ENCODE measurements around the gene DGLUCY.
"Not testable (repeated sequence)": the region's sequence is repeated elsewhere in the genome, so short reads cannot be mapped to it uniquely, and the experiment has no call there.

The DGLUCY gene

DNA sequence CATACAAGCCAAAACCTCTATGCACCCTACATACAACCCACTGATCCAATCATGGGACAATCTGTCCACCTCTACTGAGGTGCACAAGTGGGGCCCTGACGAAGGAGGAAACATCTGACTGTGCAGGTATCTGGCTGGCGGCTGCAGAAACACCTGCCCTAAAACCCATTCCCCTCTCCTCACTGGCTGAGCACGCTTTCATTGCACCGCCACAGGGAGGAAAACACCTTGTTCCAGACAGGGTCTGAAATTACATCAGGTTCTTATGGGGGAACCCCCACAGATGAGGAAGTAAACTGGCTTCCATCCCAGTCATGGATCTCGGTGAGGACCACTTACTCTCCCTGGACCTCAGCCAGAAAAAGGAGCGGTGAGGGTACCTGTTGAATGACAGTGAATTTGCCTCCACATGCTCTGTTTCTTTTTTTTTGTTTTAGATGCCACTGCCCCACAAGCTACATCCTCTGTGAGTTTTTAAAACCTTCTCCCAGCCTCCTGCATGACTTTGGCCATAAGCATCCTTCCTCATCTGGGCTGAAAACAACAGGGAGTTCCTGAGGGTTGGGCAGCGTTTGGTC lies 23.8 kb upstream of the DGLUCY start:
- TF ChIP-seq CTCF (IDR thresholded peaks at IDR 0.05; ENCODE audit: low read depth, low read length, missing control alignments) = no peak
- no peak overlapping the region for H3K4me3 ChIP-seq (replicated peaks; ENCODE audit: low read depth, low read length)
- DNase-seq (ENCODE audit: extremely low read depth, low read depth) = no peak

GRCh38 chr14:91090743-91091142 lies 23.1 kb upstream of the DGLUCY start:
- no peak overlapping the region for H3K4me3 ChIP-seq (replicated peaks; ENCODE audit: low read depth, low read length)
- DNase-seq (ENCODE audit: extremely low read depth, low read depth) = no peak
- no peak for TF ChIP-seq CTCF (IDR thresholded peaks at IDR 0.05; ENCODE audit: low read depth, low read length, missing control alignments)

DNA sequence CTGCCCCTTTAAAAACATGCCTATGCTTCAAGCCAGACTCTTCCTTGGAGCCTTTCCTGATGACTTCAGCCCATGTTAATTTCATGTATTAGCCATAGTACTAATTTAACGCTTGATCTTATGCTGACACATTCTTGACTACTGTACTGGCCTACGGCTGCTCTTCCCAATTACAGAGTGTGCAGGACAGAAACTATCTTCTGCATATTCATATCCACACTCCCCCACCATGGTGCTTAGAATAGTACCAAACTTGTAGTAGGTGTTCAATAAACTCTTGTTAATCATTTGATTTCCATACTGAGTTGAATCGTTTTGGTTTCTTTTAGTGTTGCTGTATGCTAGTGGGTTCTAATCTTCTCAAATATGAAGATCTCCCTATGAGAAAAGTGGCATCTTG lies 21.8 kb upstream of the DGLUCY start:
- DNase-seq (ENCODE audit: extremely low read depth, low read depth) = no peak
- TF ChIP-seq CTCF (IDR thresholded peaks at IDR 0.05; ENCODE audit: low read depth, low read length, missing control alignments) = no peak
- no peak overlapping the region for H3K4me3 ChIP-seq (replicated peaks; ENCODE audit: low read depth, low read length)

- H3K4me3 ChIP-seq (replicated peaks; ENCODE audit: low read depth, low read length); DNase-seq (ENCODE audit: extremely low read depth, low read depth): not testable (repeated sequence)
These were observed 20.0 kb upstream of the DGLUCY start for GRCh38 chr14:91093743-91094472.

DNA sequence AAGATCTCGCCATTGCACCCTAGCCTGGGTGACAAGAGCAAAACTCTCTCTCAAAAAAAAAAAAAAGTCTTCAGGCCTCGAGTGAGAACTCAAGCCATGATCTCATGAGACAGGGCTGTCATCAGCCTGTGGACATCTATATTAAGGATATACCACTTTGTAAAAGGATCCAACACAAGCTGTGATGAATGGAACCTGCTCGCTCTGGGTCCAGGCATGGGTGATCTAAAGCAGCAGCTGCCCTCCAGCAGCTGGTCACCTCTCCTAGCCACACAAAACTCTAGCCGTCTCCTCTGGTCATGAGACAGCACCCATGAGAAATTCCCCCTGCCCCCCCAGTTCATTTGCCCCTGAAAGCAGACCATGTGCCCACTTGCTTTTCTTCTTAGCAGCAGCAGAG lies 19.1 kb upstream of the DGLUCY start:
- no peak for DNase-seq (ENCODE audit: extremely low read depth, low read depth)
- H3K4me3 ChIP-seq (replicated peaks; ENCODE audit: low read depth, low read length) = no peak overlapping the region
- TF ChIP-seq CTCF (IDR thresholded peaks at IDR 0.05; ENCODE audit: low read depth, low read length, missing control alignments) = no peak

- H3K4me3 ChIP-seq (replicated peaks; ENCODE audit: low read depth, low read length) = no peak overlapping the region
- no peak for TF ChIP-seq CTCF (IDR thresholded peaks at IDR 0.05; ENCODE audit: low read depth, low read length, missing control alignments)
- no peak for DNase-seq (ENCODE audit: extremely low read depth, low read depth)
These were observed 18.7 kb upstream of the DGLUCY start for GRCh38 chr14:91095178-91095577.

DNA sequence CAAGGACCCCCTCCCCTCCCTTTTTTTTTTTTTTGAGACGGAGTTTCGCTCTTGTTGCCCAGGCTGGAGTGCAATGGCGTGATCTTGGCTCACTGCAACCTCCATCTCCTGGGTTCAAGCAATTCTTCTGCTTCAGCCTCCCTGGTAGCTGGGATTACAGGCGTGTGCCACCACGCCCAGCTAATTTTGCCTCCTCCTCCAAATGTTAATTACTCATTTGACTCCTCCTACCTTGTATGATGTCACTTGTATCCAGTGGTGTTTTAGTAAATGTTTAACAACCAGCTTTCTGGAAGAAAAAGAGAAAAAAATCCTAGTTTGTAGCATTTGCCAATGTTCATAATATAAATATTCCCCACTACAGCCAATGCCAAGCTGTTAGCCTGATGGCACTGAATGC lies 16.2 kb upstream of the DGLUCY start:
- not testable (repeated sequence) for DNase-seq (ENCODE audit: extremely low read depth, low read depth); H3K4me3 ChIP-seq (replicated peaks; ENCODE audit: low read depth, low read length)

DNA sequence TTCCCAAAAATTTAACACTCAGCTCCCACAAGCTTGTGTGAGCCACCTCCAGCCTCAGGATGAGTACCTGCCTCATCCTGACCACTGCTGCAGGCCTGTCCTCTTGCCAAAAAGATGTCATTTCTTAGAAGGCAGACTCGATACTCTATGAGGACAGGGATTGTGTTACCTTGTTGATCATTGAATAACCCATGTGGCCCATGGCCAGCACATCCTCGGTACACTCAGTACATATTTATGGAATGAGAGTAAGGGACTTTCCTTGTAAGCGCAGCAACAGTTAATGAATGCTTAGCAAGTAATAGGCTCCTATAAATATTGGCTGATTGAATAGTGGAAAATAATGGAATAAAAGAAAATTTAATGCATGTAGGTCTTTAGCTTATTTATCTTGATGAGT lies 15.3 kb upstream of the DGLUCY start:
- no peak overlapping the region for H3K4me3 ChIP-seq (replicated peaks; ENCODE audit: low read depth, low read length)
- DNase-seq (ENCODE audit: extremely low read depth, low read depth) = no peak

More for the DNA sequence above, 15.3 kb upstream of the DGLUCY start:
- TF ChIP-seq CTCF (IDR thresholded peaks at IDR 0.05; ENCODE audit: low read depth, low read length, missing control alignments) = no peak

Measured in HFF-Myc (cell line).